ENCODE results near the gene TNFRSF1B. TPM values are rescaled to one million over a fixed set of nuclear protein-coding genes. Genes with fewer than 3 reads are reported as not detected.

TNFRSF1B gene
- total and polyA plus RNA-seq, 9 of the 15 experiments (the other 6 are each of a cell fraction or from before 2014, with no cell fraction given), result 8.8 to 91.3 (median 36.0) TPM

GRCh38 chr1:12143631-12144155 lies 23.1 kb upstream of the TNFRSF1B start (continued):
- no peak for TF ChIP-seq CREBBP (IDR thresholded peaks at IDR 0.05; ENCODE audit: low read depth, low read length)
- 0 out of 2 replicates have a peak, but pooled peaks have one; percentile 39 for TF ChIP-seq HDAC2 (IDR thresholded peaks at IDR 0.05)
- no peak for TF ChIP-seq HMG20B (CRISPR knock-in tag; IDR thresholded peaks at IDR 0.05)
- peak; percentile 53; the same call in 1 of the 2 replicates for TF ChIP-seq ZKSCAN8 (CRISPR knock-in tag; IDR thresholded peaks at IDR 0.05)
- TF ChIP-seq CTBP1 (IDR thresholded peaks at IDR 0.05; ENCODE audit: borderline replicate concordance), result peak; percentile 74
- no peak for TF ChIP-seq ELK3 (CRISPR knock-in tag; IDR thresholded peaks at IDR 0.05)
- TF ChIP-seq THRAP3 (IDR thresholded peaks at IDR 0.05; ENCODE audit: borderline replicate concordance), result no peak
- 0 out of 2 replicates have a peak, but pooled peaks have one; percentile 22 for TF ChIP-seq KLF6 (CRISPR knock-in tag; IDR thresholded peaks at IDR 0.05; ENCODE audit: borderline replicate concordance)
- TF ChIP-seq FOXM1 (IDR thresholded peaks at IDR 0.05; ENCODE audit: low read depth), result no peak
- no peak for TF ChIP-seq FOXM1 (CRISPR knock-in tag; IDR thresholded peaks at IDR 0.05; ENCODE audit: low read depth)
- TF ChIP-seq ZNF121 (CRISPR knock-in tag; conservative IDR thresholded peaks at IDR 0.05), result no peak
- TF ChIP-seq OTX1 (CRISPR knock-in tag; IDR thresholded peaks at IDR 0.05), result no peak
- peak; percentile 49; the same call in 1 of the 2 replicates for TF ChIP-seq BACH1 (tag; IDR thresholded peaks at IDR 0.05)
- no peak for TF ChIP-seq ZNF282 (CRISPR knock-in tag; IDR thresholded peaks at IDR 0.05)
- TF ChIP-seq ARID3A (IDR thresholded peaks at IDR 0.05; ENCODE audit: borderline replicate concordance, low read depth, low read length), result no peak
- no peak for TF ChIP-seq EWSR1 (IDR thresholded peaks at IDR 0.05; ENCODE audit: borderline replicate concordance, low read depth, partially characterized antibody)
- TF ChIP-seq RBM25 (IDR thresholded peaks at IDR 0.05; ENCODE audit: low read depth, low read length, severe bottlenecking), result no peak
- no peak for TF ChIP-seq ATF1 (CRISPR knock-in tag; IDR thresholded peaks at IDR 0.05)
- peak; percentile 23; the same call in 1 of the 2 replicates for TF ChIP-seq ATF1 (tag; IDR thresholded peaks at IDR 0.05)
- no peak; a peak in 1 of 4 replicates for TF ChIP-seq RCOR1 (IDR thresholded peaks at IDR 0.05; ENCODE audit: borderline replicate concordance in 1 of 2, low read depth in 2 of 2, low read length in 2 of 2)
- TF ChIP-seq SRSF1 (IDR thresholded peaks at IDR 0.05; ENCODE audit: low read depth, low read length), result no peak
- no peak for TF ChIP-seq MED1 (CRISPR knock-in tag; IDR thresholded peaks at IDR 0.05; ENCODE audit: borderline replicate concordance)
- no peak for TF ChIP-seq RBM39 (optimal IDR thresholded peaks at IDR 0.05; ENCODE audit: low read depth, low read length)
- TF ChIP-seq E2F8 (IDR thresholded peaks at IDR 0.05; ENCODE audit: low read depth, partially characterized antibody), result no peak
- TF ChIP-seq LARP7 (IDR thresholded peaks at IDR 0.05), result no peak
- TF ChIP-seq ZNF57 (CRISPR knock-in tag; IDR thresholded peaks at IDR 0.05), result no peak
- 0 out of 2 replicates have a peak, but pooled peaks have one; percentile 50 for TF ChIP-seq ZNF75A (CRISPR knock-in tag; IDR thresholded peaks at IDR 0.05)
